Mesothelial cell of epicardium (in vitro differentiated cells): ENCODE measurements around the gene RASGRP1. TPM values are rescaled to one million over a fixed set of nuclear protein-coding genes. Genes with fewer than 3 reads are reported as not detected.

Experiments used
- DNase-seq, 2 experiments: peaks; one replicate each; pipeline ENCODE4 v3.0.0; 2021; ENCODE audit warnings: low spot score in 2 of 2; ENCODE audit not compliant: unreplicated experiment in 2 of 2
- H3K27ac Mint-ChIP-seq: 2 replicates; pipeline ENCODE4 v1.8.0; 2021; ENCODE audit warnings: mixed read lengths
- H3K27me3 Mint-ChIP-seq: 2 replicates; pipeline ENCODE4 v1.8.0; 2021; ENCODE audit warnings: low read depth, mixed read lengths
- H3K36me3 Mint-ChIP-seq: 2 replicates; pipeline ENCODE4 v1.8.0; 2021; ENCODE audit warnings: mixed read lengths
- H3K4me1 Mint-ChIP-seq: 2 replicates; pipeline ENCODE4 v1.8.0; 2021; ENCODE audit warnings: mixed read lengths
- H3K4me3 Mint-ChIP-seq: 2 replicates; pipeline ENCODE4 v1.8.0; 2021; ENCODE audit warnings: mild to moderate bottlenecking, moderate library complexity, mixed read lengths
- H3K9me3 Mint-ChIP-seq: 2 replicates; pipeline ENCODE4 v1.8.0; 2021; ENCODE audit warnings: mixed read lengths
- CTCF ChIP-seq: fragments of 200-600 bp; sonication (generic); IDR thresholded peaks from one replicate; pipeline ENCODE4 v1.5.0; 2021; ENCODE audit warnings: antibody characterized with exemption; ENCODE audit not compliant: unreplicated experiment
- total RNA-seq: library from RNA; stranded (reverse); gene quantifications from 3 replicates; pipeline ENCODE4 v1.2.1, GENCODE V29; 2021

RASGRP1 gene
- total RNA-seq, 1 donor from 2014 or later = 4.4 TPM

- TF ChIP-seq CTCF = no peak
- Mint-ChIP-seq H3K4me3 (peak overlapping the region; percentile 97), H3K36me3 (peaks cover 3% of the 10 kb centered on the region), H3K4me1 (peaks cover 11% of the 10 kb centered on the region), H3K9me3 (no peaks in the 10 kb centered on the region), H3K27me3 (peaks cover 13% of the 10 kb centered on the region), H3K27ac (peak overlapping the region; percentile 99)
- DNase-seq = no peak
These were observed 109.9 kb downstream of the RASGRP1 start for GRCh38 chr15:38454696-38455090.

GRCh38 chr15:38453971-38454695 lies 110.5 kb downstream of the RASGRP1 start, which contains the start of gene FAM98B:
TSS of gene FAM98B (plus strand) at chr15:38454127. CDS start at chr15:38454162, 35 bp downstream.
- H3K4me1 Mint-ChIP-seq = peaks cover 11% of the 10 kb centered on the region
- peak; percentile 64 to 91 for DNase-seq
- H3K4me3 Mint-ChIP-seq = peak within 1 kb of the TSS; percentile 97
- H3K9me3 Mint-ChIP-seq = no peaks in the 10 kb centered on the region
- peaks cover 2% of the 10 kb centered on the region for H3K36me3 Mint-ChIP-seq
- H3K27ac Mint-ChIP-seq = peak within 1 kb of the TSS; percentile 99
- TF ChIP-seq CTCF = no peak
- H3K27me3 Mint-ChIP-seq = peaks cover 17% of the 10 kb centered on the region

- Mint-ChIP-seq H3K27me3 (no peaks in the 10 kb centered on the region), H3K9me3 (peaks cover 37% of the 10 kb centered on the region), H3K27ac (no peak overlapping the region), H3K4me1 (peaks cover 2% of the 10 kb centered on the region), H3K36me3 (peaks cover 9% of the 10 kb centered on the region), H3K4me3 (no peak overlapping the region)
- DNase-seq = no peak
- TF ChIP-seq CTCF = no peak
These were observed 123.5 kb downstream of the RASGRP1 start for GRCh38 chr15:38441130-38441519.

GRCh38 chr15:38440353-38441129 lies 124.1 kb downstream of the RASGRP1 start:
- no peaks in the 10 kb centered on the region for H3K27me3 Mint-ChIP-seq
- H3K36me3 Mint-ChIP-seq = peaks cover 9% of the 10 kb centered on the region
- no peak overlapping the region for H3K27ac Mint-ChIP-seq
- H3K4me1 Mint-ChIP-seq = peaks cover 2% of the 10 kb centered on the region
- peaks cover 41% of the 10 kb centered on the region for H3K9me3 Mint-ChIP-seq
- no peak for DNase-seq
- peak; percentile 68 for TF ChIP-seq CTCF
- no peak overlapping the region for H3K4me3 Mint-ChIP-seq

Other genes with a start within 250 kb of the RASGRP1 start
- gene FAM98B, start 110.7 kb downstream of the RASGRP1 start, total RNA-seq = 27.8 to 31.6 TPM (median 28.5 TPM) in 3 replicates